ENCODE results near the gene ABCC1. TPM values are rescaled to one million over a fixed set of nuclear protein-coding genes. Genes with fewer than 3 reads are reported as not detected.

Gene ABCC1
- polyA plus RNA-seq, 1 donor from 2014 or later, result 3.0 TPM

GRCh38 chr16:16182918-16183317 is 233.5 kb downstream of the ABCC1 start:
- TF ChIP-seq REST (IDR thresholded peaks at IDR 0.05; ENCODE audit: borderline replicate concordance), result no peak
- TF ChIP-seq MXI1 (conservative IDR thresholded peaks at IDR 0.05; ENCODE audit: poor library complexity, severe bottlenecking), result no peak
- no peak for TF ChIP-seq SMC3 (conservative IDR thresholded peaks at IDR 0.05; ENCODE audit: poor library complexity)
- no peak for TF ChIP-seq RAD21 (conservative IDR thresholded peaks at IDR 0.05)
- no peak for TF ChIP-seq TAF1 (IDR thresholded peaks at IDR 0.05; ENCODE audit: low read depth)
- TF ChIP-seq EP300 (conservative IDR thresholded peaks at IDR 0.05; ENCODE audit: poor library complexity, severe bottlenecking), result no peak
- TF ChIP-seq EZH2 (IDR thresholded peaks at IDR 0.05; ENCODE audit: borderline replicate concordance, insufficient read depth, low read length, poor library complexity, severe bottlenecking), result no peak
- no peak for TF ChIP-seq POLR2AphosphoS5 (IDR thresholded peaks at IDR 0.05)
- TF ChIP-seq, protein P1, sequence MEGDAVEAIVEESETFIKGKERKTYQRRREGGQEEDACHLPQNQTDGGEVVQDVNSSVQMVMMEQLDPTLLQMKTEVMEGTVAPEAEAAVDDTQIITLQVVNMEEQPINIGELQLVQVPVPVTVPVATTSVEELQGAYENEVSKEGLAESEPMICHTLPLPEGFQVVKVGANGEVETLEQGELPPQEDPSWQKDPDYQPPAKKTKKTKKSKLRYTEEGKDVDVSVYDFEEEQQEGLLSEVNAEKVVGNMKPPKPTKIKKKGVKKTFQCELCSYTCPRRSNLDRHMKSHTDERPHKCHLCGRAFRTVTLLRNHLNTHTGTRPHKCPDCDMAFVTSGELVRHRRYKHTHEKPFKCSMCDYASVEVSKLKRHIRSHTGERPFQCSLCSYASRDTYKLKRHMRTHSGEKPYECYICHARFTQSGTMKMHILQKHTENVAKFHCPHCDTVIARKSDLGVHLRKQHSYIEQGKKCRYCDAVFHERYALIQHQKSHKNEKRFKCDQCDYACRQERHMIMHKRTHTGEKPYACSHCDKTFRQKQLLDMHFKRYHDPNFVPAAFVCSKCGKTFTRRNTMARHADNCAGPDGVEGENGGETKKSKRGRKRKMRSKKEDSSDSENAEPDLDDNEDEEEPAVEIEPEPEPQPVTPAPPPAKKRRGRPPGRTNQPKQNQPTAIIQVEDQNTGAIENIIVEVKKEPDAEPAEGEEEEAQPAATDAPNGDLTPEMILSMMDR (IDR thresholded peaks at IDR 0.05; ENCODE audit: poor library complexity, severe bottlenecking), result no peak
- Histone ChIP-seq H3F3A (ENCODE audit: insufficient read depth, low read length, poor library complexity, severe bottlenecking) (no peaks in the 10 kb centered on the region), H3K9me3 (ENCODE audit: low read length) (no peaks in the 10 kb centered on the region), H4K20me1 (ENCODE audit: insufficient read depth) (no peaks in the 10 kb centered on the region), H3K79me2 (replicated peaks; ENCODE audit: insufficient read depth, low read length) (no peaks in the 10 kb centered on the region), H2AFZ (ENCODE audit: low read depth, low read length) (no peak overlapping the region), H3K4me2 (ENCODE audit: low read length) (no peak overlapping the region), H3K4me3 (ENCODE audit: low read length) (no peak overlapping the region), H3K9me2 (ENCODE audit: insufficient read depth, low read length) (no peaks in the 10 kb centered on the region), H3K27ac (ENCODE audit: low read length) (no peak overlapping the region), H3K36me3 (ENCODE audit: insufficient read depth, low read length) (no peaks in the 10 kb centered on the region), H3K27me3 (ENCODE audit: insufficient read depth, low read depth, low read length) (no peaks in the 10 kb centered on the region), H3K9ac (ENCODE audit: low read length) (no peak overlapping the region)

GRCh38 chr16:16183562-16183961 is 234.1 kb downstream of the ABCC1 start:
- H3K36me3 ChIP-seq (ENCODE audit: insufficient read depth, low read length), result no peaks in the 10 kb centered on the region
- H3K27me3 ChIP-seq (ENCODE audit: insufficient read depth, low read depth, low read length), result no peaks in the 10 kb centered on the region
- no peak overlapping the region for H3K27ac ChIP-seq (ENCODE audit: low read length)
- no peak overlapping the region for H3K4me3 ChIP-seq (ENCODE audit: low read length)
- no peak for TF ChIP-seq REST (IDR thresholded peaks at IDR 0.05; ENCODE audit: borderline replicate concordance)
- TF ChIP-seq EZH2 (IDR thresholded peaks at IDR 0.05; ENCODE audit: borderline replicate concordance, insufficient read depth, low read length, poor library complexity, severe bottlenecking), result no peak
- TF ChIP-seq, protein P1 (IDR thresholded peaks at IDR 0.05; ENCODE audit: poor library complexity, severe bottlenecking), result no peak
- TF ChIP-seq TAF1 (IDR thresholded peaks at IDR 0.05; ENCODE audit: low read depth), result no peak
- TF ChIP-seq EP300 (conservative IDR thresholded peaks at IDR 0.05; ENCODE audit: poor library complexity, severe bottlenecking), result no peak
- no peak for TF ChIP-seq RAD21 (conservative IDR thresholded peaks at IDR 0.05)
- TF ChIP-seq POLR2AphosphoS5 (IDR thresholded peaks at IDR 0.05), result no peak
- TF ChIP-seq SMC3 (conservative IDR thresholded peaks at IDR 0.05; ENCODE audit: poor library complexity), result no peak
- no peak overlapping the region for H2AFZ ChIP-seq (ENCODE audit: low read depth, low read length)
- no peaks in the 10 kb centered on the region for H3K9me3 ChIP-seq (ENCODE audit: low read length)
- H3K79me2 ChIP-seq (replicated peaks; ENCODE audit: insufficient read depth, low read length), result no peaks in the 10 kb centered on the region
- no peaks in the 10 kb centered on the region for H4K20me1 ChIP-seq (ENCODE audit: insufficient read depth)
- H3K9me2 ChIP-seq (ENCODE audit: insufficient read depth, low read length), result no peaks in the 10 kb centered on the region
- no peak overlapping the region for H3K9ac ChIP-seq (ENCODE audit: low read length)
- H3F3A ChIP-seq (ENCODE audit: insufficient read depth, low read length, poor library complexity, severe bottlenecking), result no peaks in the 10 kb centered on the region
- H3K4me2 ChIP-seq (ENCODE audit: low read length), result no peak overlapping the region
